CD4-positive, alpha-beta T cell treated with Interleukin-4 for 1 hour (primary cell): ENCODE measurements around the gene CEACAM4.

ENCODE experiments used
- DNase-seq, 2 donors: peaks; one replicate each; pipeline ENCODE4 v3.0.0-alpha.2; 2020 to 2022

CEACAM4 gene

GRCh38 chr19:41626877-41627276 is at the start of gene CEACAM4:
CEACAM4 (minus strand) TSS chr19:41627074; CDS start chr19:41626963, 111 bp downstream.
- peak in 1 of 2 donors; percentile 56 for DNase-seq

GRCh38 chr19:41671486-41671885 is 44.6 kb upstream of the CEACAM4 start:
- no peak for DNase-seq

GRCh38 chr19:41670755-41671154 is 43.9 kb upstream of the CEACAM4 start:
- DNase-seq: no peak

GRCh38 chr19:41668315-41668714 is 41.4 kb upstream of the CEACAM4 start:
- no peak for DNase-seq

GRCh38 chr19:41666075-41666474 is 39.2 kb upstream of the CEACAM4 start:
- no peak for DNase-seq

- DNase-seq: no peak
Measured at GRCh38 chr19:41657157-41657556, 30.3 kb upstream of the CEACAM4 start.

- DNase-seq: peak in 1 of 2 donors; percentile 20
Measured at GRCh38 chr19:41656756-41657155, 29.9 kb upstream of the CEACAM4 start.

- DNase-seq: no peak
Measured at GRCh38 chr19:41652250-41652649, 25.4 kb upstream of the CEACAM4 start.

- no peak for DNase-seq
Measured at GRCh38 chr19:41649827-41650226, 23.0 kb upstream of the CEACAM4 start.

- DNase-seq: no peak
Measured at GRCh38 chr19:41646589-41647204, 19.8 kb upstream of the CEACAM4 start.

GRCh38 chr19:41641879-41642485 is 15.1 kb upstream of the CEACAM4 start:
- DNase-seq: peak; percentile 70 to 71

GRCh38 chr19:41638641-41639081 is 11.8 kb upstream of the CEACAM4 start:
- peak in 1 of 2 donors; percentile 16 for DNase-seq

GRCh38 chr19:41637484-41637883 is 10.6 kb upstream of the CEACAM4 start:
- DNase-seq: peak in 1 of 2 donors; percentile 50

GRCh38 chr19:41627966-41628675 is 1.2 kb upstream of the CEACAM4 start:
- DNase-seq: no peak

- no peak for DNase-seq
Measured at GRCh38 chr19:41626278-41626677, 596 bp downstream of the CEACAM4 start.

- DNase-seq: no peak
Measured at GRCh38 chr19:41624937-41625336, 1.9 kb downstream of the CEACAM4 start.

GRCh38 chr19:41624515-41624914 is 2.4 kb downstream of the CEACAM4 start:
- no peak for DNase-seq

- DNase-seq: no peak
Measured at GRCh38 chr19:41623360-41623759, 3.5 kb downstream of the CEACAM4 start.

- no peak for DNase-seq
Measured at GRCh38 chr19:41621654-41622053, 5.2 kb downstream of the CEACAM4 start.

- DNase-seq: no peak
Measured at GRCh38 chr19:41621226-41621625, 5.6 kb downstream of the CEACAM4 start.

GRCh38 chr19:41620171-41620570 is 6.7 kb downstream of the CEACAM4 start:
- DNase-seq: no peak

GRCh38 chr19:41619018-41619556 is 7.8 kb downstream of the CEACAM4 start:
- DNase-seq: no peak

- DNase-seq: no peak
Measured at GRCh38 chr19:41617941-41618730, 8.7 kb downstream of the CEACAM4 start.
